VCaP (cell line): Measurements from ENCODE around the gene SDK1.

Experiments used
- H3K27ac ChIP-seq: fragments of 450-650 bp; 2 replicates; pipeline ENCODE4 v1.5.1; 2017
- TF ChIP-seq, protein P1 (sequence below): fragments of 450-650 bp; conservative IDR thresholded peaks from 2 replicates; pipeline ENCODE4 v1.5.1; 2017; ENCODE audit warnings: mild to moderate bottlenecking, moderate library complexity

Gene SDK1

GRCh38 chr7:3307435-3307834 is 6.4 kb downstream of the SDK1 start:
- no peak overlapping the region for H3K27ac ChIP-seq

GRCh38 chr7:3309140-3309539 is 8.1 kb downstream of the SDK1 start:
- TF ChIP-seq, protein P1, sequence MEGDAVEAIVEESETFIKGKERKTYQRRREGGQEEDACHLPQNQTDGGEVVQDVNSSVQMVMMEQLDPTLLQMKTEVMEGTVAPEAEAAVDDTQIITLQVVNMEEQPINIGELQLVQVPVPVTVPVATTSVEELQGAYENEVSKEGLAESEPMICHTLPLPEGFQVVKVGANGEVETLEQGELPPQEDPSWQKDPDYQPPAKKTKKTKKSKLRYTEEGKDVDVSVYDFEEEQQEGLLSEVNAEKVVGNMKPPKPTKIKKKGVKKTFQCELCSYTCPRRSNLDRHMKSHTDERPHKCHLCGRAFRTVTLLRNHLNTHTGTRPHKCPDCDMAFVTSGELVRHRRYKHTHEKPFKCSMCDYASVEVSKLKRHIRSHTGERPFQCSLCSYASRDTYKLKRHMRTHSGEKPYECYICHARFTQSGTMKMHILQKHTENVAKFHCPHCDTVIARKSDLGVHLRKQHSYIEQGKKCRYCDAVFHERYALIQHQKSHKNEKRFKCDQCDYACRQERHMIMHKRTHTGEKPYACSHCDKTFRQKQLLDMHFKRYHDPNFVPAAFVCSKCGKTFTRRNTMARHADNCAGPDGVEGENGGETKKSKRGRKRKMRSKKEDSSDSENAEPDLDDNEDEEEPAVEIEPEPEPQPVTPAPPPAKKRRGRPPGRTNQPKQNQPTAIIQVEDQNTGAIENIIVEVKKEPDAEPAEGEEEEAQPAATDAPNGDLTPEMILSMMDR, result no peak
- H3K27ac ChIP-seq, result no peak overlapping the region

More at GRCh38 chr7:3307435-3307834, 6.4 kb downstream of the SDK1 start:
- TF ChIP-seq, protein P1, result no peak

GRCh38 chr7:3309956-3310355 is 8.9 kb downstream of the SDK1 start:
- H3K27ac ChIP-seq, result no peak overlapping the region
- TF ChIP-seq, protein P1, result no peak

GRCh38 chr7:3310884-3311283 is 9.8 kb downstream of the SDK1 start:
- TF ChIP-seq, protein P1, result no peak
- H3K27ac ChIP-seq, result no peak overlapping the region

DNA sequence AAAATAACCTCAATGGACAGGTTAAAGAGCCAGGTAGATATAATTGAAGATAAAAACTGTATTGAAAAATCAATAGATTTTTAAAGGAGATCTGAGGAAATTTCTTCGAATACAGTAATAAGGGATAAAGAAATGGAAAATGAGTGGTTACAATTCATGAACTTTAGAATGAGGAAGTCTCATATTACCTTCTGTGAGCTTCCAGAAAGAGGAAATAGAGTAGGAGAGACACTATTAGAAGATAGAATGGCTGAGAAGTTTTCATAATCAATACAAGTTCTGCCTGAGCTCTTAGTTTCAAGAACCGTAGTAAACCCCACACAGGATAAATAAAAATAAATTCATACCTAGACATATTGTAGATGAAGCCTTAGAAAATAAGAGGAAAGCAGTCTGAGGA is 11.5 kb downstream of the SDK1 start:
- TF ChIP-seq, protein P1, result no peak
- H3K27ac ChIP-seq, result no peak overlapping the region

- H3K27ac ChIP-seq, result no peak overlapping the region
- TF ChIP-seq, protein P1, result no peak
Measured at GRCh38 chr7:3318874-3319273, 17.8 kb downstream of the SDK1 start.

DNA sequence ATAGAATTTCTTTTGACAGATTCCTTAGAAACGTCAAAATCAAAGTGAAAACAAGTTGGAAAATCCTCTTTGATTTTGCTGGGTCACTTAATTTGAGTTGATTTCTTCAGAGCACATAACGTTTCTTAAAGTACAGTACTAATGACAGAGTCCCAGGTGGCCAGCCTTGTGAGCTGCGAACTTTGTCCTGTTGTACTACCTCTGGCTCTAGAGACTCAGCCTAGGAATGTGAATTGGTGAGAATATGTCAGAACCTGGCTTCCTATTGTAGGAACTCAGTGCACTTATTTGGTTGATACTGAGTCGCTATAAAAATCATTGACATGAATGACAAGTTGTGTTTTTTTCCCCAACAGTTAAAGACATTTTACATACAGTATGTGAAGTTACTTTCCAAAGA is 20.2 kb downstream of the SDK1 start:
- H3K27ac ChIP-seq, result no peak overlapping the region
- TF ChIP-seq, protein P1, result no peak

DNA sequence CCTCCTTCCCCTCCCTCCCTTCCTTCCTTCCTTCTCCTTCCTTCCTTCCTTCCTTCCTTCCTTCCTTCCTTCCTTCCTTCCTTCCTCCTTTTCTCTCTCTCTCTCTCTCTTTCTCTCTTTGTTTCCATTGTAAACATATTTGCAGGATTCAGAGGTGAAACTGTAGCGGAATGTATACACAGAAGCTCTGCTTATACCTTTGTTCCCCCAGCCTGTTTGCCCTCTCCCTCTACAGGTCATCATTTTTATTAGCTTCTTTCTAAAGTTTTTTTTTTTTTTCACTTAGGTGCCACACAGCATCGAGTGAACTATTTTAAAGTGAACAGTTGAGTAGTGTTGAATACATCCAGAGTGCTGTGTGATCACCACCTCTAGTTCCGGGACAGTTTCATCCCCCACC is 20.7 kb downstream of the SDK1 start:
- TF ChIP-seq, protein P1, result no peak

More for the DNA sequence above, 20.7 kb downstream of the SDK1 start:
- no peak overlapping the region for H3K27ac ChIP-seq
